Neural cell (in vitro differentiated cells): ENCODE measurements around the gene KRTAP4-1. TPM values are rescaled to one million over a fixed set of nuclear protein-coding genes. Genes with fewer than 3 reads are reported as not detected.
"Not testable (repeated sequence)": the region's sequence is repeated elsewhere in the genome, so short reads cannot be mapped to it uniquely, and the experiment has no call there.

ENCODE experiments used
- H2AFZ ChIP-seq: fragments of 200-600, 300-800 bp; sonication (generic), shearing (Covaris generic); 2 replicates; pipeline ENCODE4 v1.6.0; 2014; ENCODE audit warnings: low read depth, mild to moderate bottlenecking, antibody characterized with exemption, low read length, moderate library complexity
- H3F3A ChIP-seq: fragments of 200-600 bp; shearing (Covaris generic); 2 replicates; pipeline ENCODE4 v1.6.1; 2016; ENCODE audit warnings: mild to moderate bottlenecking, moderate library complexity, mixed read lengths, antibody characterized with exemption, low read length; ENCODE audit not compliant: insufficient read depth, poor library complexity, severe bottlenecking
- H3K27ac ChIP-seq: fragments of 200-600, 300-800 bp; sonication (generic), shearing (Covaris generic); 2 replicates; pipeline ENCODE4 v1.5.1; 2014; ENCODE audit warnings: mild to moderate bottlenecking, low read length, moderate library complexity
- H3K27me3 ChIP-seq: fragments of 300-800, 200-600 bp; sonication (generic), shearing (Covaris generic); 2 replicates; pipeline ENCODE4 v1.6.0; 2014; ENCODE audit warnings: mild to moderate bottlenecking, low read depth, low read length, moderate library complexity; ENCODE audit not compliant: insufficient read depth
- H3K36me3 ChIP-seq: fragments of 300-800, 200-600 bp; sonication (generic), shearing (Covaris generic); 2 replicates; pipeline ENCODE4 v1.5.1; 2014; ENCODE audit warnings: mild to moderate bottlenecking, antibody characterized with exemption, low read length, moderate library complexity; ENCODE audit not compliant: insufficient read depth
- H3K4me2 ChIP-seq: fragments of 300-800, 200-600 bp; sonication (generic), shearing (Covaris generic); 2 replicates; pipeline ENCODE4 v1.6.0; 2014; ENCODE audit warnings: mild to moderate bottlenecking, low read length
- H3K4me3 ChIP-seq: fragments of 300-800, 200-600 bp; sonication (generic), shearing (Covaris generic); 2 replicates; pipeline ENCODE4 v1.5.1; 2014; ENCODE audit warnings: mild to moderate bottlenecking, low read length, moderate library complexity
- H3K79me2 ChIP-seq: fragments of 200-600 bp; shearing (Covaris generic); replicated peaks from 2 replicates; pipeline ENCODE4 v1.6.0; 2014; ENCODE audit warnings: mild to moderate bottlenecking, low read length, moderate library complexity; ENCODE audit not compliant: insufficient read depth
- H3K9ac ChIP-seq: fragments of 300-800, 200-600 bp; sonication (generic), shearing (Covaris generic); 2 replicates; pipeline ENCODE4 v1.6.1; 2016; ENCODE audit warnings: mild to moderate bottlenecking, low read length, mixed read lengths
- H3K9me2 ChIP-seq: fragments of 200-600 bp; shearing (Covaris generic); 2 replicates; pipeline ENCODE4 v1.6.1; 2016; ENCODE audit warnings: mild to moderate bottlenecking, low read length, mixed read lengths; ENCODE audit not compliant: insufficient read depth
- H3K9me3 ChIP-seq: fragments of 200-600, 300-800 bp; sonication (generic), shearing (Covaris generic); 2 replicates; pipeline ENCODE4 v1.6.1; 2016; ENCODE audit warnings: mild to moderate bottlenecking, mixed run types, low read length, moderate library complexity, mixed read lengths
- H4K20me1 ChIP-seq: fragments of 200-600 bp; shearing (Covaris generic); 2 replicates; pipeline ENCODE4 v1.6.1; 2016; ENCODE audit warnings: mild to moderate bottlenecking, mixed run types; ENCODE audit not compliant: insufficient read depth
- EP300 ChIP-seq: fragments of 450-650 bp; conservative IDR thresholded peaks from 2 replicates; pipeline ENCODE4 v1.6.1; 2014; ENCODE audit warnings: antibody characterized with exemption, mild to moderate bottlenecking, moderate library complexity; ENCODE audit not compliant: poor library complexity, severe bottlenecking
- EZH2 ChIP-seq: fragments of 200-600, 300-800 bp; shearing (Covaris generic), sonication (generic); IDR thresholded peaks from 2 replicates; pipeline ENCODE4 v1.6.1; 2014; ENCODE audit warnings: antibody characterized with exemption, low read length, borderline replicate concordance, mild to moderate bottlenecking; ENCODE audit not compliant: insufficient read depth, poor library complexity, severe bottlenecking
- MXI1 ChIP-seq: fragments of 450-650 bp; conservative IDR thresholded peaks from 2 replicates; pipeline ENCODE4 v1.6.1; 2014; ENCODE audit warnings: antibody characterized with exemption, mild to moderate bottlenecking; ENCODE audit not compliant: poor library complexity, severe bottlenecking
- POLR2AphosphoS5 ChIP-seq: IDR thresholded peaks from 2 replicates; pipeline ENCODE4 v1.6.1; 2012
- RAD21 ChIP-seq: fragments of 450-650 bp; conservative IDR thresholded peaks from 2 replicates; pipeline ENCODE4 v1.6.1; 2014; ENCODE audit warnings: antibody characterized with exemption, mild to moderate bottlenecking, moderate library complexity
- SMC3 ChIP-seq: fragments of 450-650 bp; conservative IDR thresholded peaks from 2 replicates; pipeline ENCODE4 v1.6.1; 2014; ENCODE audit warnings: antibody characterized with exemption, mild to moderate bottlenecking, moderate library complexity; ENCODE audit not compliant: poor library complexity
- TAF1 ChIP-seq: IDR thresholded peaks from 2 replicates; pipeline ENCODE4 v1.6.1; 2012; ENCODE audit warnings: low read depth
- polyA minus RNA-seq: library from RNA; depleted of rRNA, polyadenylated mRNA; stranded (reverse); fragments of >200 nt; gene quantifications from 2 replicates; pipeline ENCODE4 v1.2.3, GENCODE V29; 2014
- polyA plus RNA-seq: library from polyadenylated mRNA; depleted of rRNA; stranded (reverse); fragments of >200 nt; gene quantifications from 2 replicates; pipeline ENCODE4 v1.2.3, GENCODE V29; 2014
- TF ChIP-seq, protein P1 (sequence below): fragments of 450-650 bp; IDR thresholded peaks from 2 replicates; pipeline ENCODE4 v1.5.1; 2014; ENCODE audit warnings: antibody characterized with exemption, mild to moderate bottlenecking, moderate library complexity; ENCODE audit not compliant: poor library complexity, severe bottlenecking
- TF ChIP-seq, protein P2 (sequence below): IDR thresholded peaks from 2 replicates; pipeline ENCODE4 v1.6.1; 2012; ENCODE audit warnings: borderline replicate concordance

KRTAP4-1 gene
- polyA plus RNA-seq (not detected in 2 replicates), polyA minus RNA-seq (not detected in 2 replicates)

- no peak within 1 kb of the TSS for H2AFZ ChIP-seq
- no peaks in the 10 kb centered on the region for H3K9me3 ChIP-seq
- no peaks in the 10 kb centered on the region for H3K36me3 ChIP-seq
These were observed at the start of gene KRTAP4-1 for GRCh38 chr17:41184480-41184961. KRTAP4-1 (minus strand) TSS chr17:41184911; CDS start chr17:41184854, 57 bp downstream.

DNA sequence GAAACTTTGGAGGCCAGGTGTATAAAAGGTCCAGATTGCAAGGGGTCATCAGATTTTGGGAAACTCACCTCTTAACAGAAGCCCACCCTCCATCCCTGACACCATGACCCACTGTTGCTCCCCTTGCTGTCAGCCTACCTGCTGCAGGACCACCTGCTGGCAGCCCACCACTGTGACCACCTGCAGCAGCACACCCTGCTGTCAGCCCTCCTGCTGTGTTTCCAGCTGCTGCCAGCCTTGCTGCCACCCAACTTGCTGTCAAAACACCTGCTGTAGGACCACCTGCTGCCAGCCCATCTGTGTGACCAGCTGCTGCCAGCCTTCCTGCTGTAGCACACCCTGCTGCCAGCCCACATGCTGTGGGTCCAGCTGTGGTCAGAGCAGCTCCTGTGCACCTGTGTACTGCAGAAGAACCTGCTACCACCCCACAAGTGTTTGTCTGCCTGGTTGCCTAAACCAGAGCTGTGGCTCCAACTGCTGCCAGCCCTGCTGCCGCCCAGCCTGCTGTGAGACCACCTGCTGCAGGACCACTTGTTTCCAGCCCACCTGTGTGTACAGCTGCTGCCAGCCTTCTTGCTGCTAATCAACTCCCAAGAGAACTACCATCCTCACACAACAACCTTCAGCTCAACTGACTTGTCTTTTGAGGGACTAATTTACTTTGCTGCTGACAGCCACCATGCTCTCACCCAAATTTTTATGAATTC is 47.8 kb upstream of the KRTAP4-1 start, which contains the start of gene KRTAP9-3:
Gene KRTAP9-3, plus strand, starts transcription at position 51 of the 707 bp plus-strand sequence. Its CDS starts 53 bp downstream, at position 104.
- not testable (repeated sequence) for H3K27me3 ChIP-seq, H2AFZ ChIP-seq, H3K9me2 ChIP-seq, H3K79me2 ChIP-seq, H3K4me2 ChIP-seq, H3K9me3 ChIP-seq, H4K20me1 ChIP-seq, H3K4me3 ChIP-seq, H3K36me3 ChIP-seq, H3F3A ChIP-seq, H3K27ac ChIP-seq, H3K9ac ChIP-seq

More at GRCh38 chr17:41184480-41184961, at the start of gene KRTAP4-1:
- Histone ChIP-seq H4K20me1 (no peaks in the 10 kb centered on the region), H3F3A (no peaks in the 10 kb centered on the region), H3K4me3 (no peak within 1 kb of the TSS), H3K9ac (no peak within 1 kb of the TSS), H3K27ac (no peak within 1 kb of the TSS), H3K4me2 (no peak within 1 kb of the TSS), H3K27me3 (no peaks in the 10 kb centered on the region), H3K9me2 (no peaks in the 10 kb centered on the region), H3K79me2 (no peaks in the 10 kb centered on the region)
- no peak for TF ChIP-seq MXI1

DNA sequence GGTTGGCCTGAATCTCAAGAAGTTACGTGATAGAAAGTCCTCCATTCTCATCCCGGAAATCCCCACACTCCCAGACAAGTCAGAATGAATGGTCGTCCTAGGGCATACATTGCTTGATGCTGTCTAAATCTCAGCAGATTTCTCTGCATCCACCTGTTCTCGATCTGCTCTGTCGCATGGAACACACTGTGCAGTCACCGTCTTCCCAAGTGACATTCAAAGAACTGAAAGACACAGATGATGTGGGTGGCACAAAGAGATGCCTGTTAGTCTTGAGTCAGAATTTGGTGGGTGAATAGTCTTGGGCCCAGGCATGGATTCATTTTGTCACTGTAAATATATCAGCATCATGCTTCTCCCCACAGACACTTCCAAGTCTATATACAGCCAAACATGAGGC is 47.0 kb upstream of the KRTAP4-1 start:
- no peak overlapping the region for H3K9ac ChIP-seq
- H3K27me3 ChIP-seq: no peaks in the 10 kb centered on the region
- H3K36me3 ChIP-seq: no peaks in the 10 kb centered on the region
- no peak overlapping the region for H3K4me3 ChIP-seq
- TF ChIP-seq, protein P1, sequence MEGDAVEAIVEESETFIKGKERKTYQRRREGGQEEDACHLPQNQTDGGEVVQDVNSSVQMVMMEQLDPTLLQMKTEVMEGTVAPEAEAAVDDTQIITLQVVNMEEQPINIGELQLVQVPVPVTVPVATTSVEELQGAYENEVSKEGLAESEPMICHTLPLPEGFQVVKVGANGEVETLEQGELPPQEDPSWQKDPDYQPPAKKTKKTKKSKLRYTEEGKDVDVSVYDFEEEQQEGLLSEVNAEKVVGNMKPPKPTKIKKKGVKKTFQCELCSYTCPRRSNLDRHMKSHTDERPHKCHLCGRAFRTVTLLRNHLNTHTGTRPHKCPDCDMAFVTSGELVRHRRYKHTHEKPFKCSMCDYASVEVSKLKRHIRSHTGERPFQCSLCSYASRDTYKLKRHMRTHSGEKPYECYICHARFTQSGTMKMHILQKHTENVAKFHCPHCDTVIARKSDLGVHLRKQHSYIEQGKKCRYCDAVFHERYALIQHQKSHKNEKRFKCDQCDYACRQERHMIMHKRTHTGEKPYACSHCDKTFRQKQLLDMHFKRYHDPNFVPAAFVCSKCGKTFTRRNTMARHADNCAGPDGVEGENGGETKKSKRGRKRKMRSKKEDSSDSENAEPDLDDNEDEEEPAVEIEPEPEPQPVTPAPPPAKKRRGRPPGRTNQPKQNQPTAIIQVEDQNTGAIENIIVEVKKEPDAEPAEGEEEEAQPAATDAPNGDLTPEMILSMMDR: no peak
- TF ChIP-seq SMC3 (no peak), POLR2AphosphoS5 (no peak), MXI1 (no peak), EZH2 (no peak), EP300 (no peak), TAF1 (no peak), RAD21 (no peak)
- TF ChIP-seq, protein P2, sequence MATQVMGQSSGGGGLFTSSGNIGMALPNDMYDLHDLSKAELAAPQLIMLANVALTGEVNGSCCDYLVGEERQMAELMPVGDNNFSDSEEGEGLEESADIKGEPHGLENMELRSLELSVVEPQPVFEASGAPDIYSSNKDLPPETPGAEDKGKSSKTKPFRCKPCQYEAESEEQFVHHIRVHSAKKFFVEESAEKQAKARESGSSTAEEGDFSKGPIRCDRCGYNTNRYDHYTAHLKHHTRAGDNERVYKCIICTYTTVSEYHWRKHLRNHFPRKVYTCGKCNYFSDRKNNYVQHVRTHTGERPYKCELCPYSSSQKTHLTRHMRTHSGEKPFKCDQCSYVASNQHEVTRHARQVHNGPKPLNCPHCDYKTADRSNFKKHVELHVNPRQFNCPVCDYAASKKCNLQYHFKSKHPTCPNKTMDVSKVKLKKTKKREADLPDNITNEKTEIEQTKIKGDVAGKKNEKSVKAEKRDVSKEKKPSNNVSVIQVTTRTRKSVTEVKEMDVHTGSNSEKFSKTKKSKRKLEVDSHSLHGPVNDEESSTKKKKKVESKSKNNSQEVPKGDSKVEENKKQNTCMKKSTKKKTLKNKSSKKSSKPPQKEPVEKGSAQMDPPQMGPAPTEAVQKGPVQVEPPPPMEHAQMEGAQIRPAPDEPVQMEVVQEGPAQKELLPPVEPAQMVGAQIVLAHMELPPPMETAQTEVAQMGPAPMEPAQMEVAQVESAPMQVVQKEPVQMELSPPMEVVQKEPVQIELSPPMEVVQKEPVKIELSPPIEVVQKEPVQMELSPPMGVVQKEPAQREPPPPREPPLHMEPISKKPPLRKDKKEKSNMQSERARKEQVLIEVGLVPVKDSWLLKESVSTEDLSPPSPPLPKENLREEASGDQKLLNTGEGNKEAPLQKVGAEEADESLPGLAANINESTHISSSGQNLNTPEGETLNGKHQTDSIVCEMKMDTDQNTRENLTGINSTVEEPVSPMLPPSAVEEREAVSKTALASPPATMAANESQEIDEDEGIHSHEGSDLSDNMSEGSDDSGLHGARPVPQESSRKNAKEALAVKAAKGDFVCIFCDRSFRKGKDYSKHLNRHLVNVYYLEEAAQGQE: no peak
- no peaks in the 10 kb centered on the region for H3K9me2 ChIP-seq
- no peak overlapping the region for H2AFZ ChIP-seq
- H3K4me2 ChIP-seq: no peak overlapping the region
- no peak overlapping the region for H3K27ac ChIP-seq
- H4K20me1 ChIP-seq: no peaks in the 10 kb centered on the region
- H3K9me3 ChIP-seq: no peaks in the 10 kb centered on the region
- no peaks in the 10 kb centered on the region for H3F3A ChIP-seq
- no peaks in the 10 kb centered on the region for H3K79me2 ChIP-seq
